Measurements from ENCODE around the gene HDAC4.

The HDAC4 gene

GRCh38 chr2:239212929-239213642 is 187.7 kb downstream of the HDAC4 start:
- ATAC-seq = no peak

DNA sequence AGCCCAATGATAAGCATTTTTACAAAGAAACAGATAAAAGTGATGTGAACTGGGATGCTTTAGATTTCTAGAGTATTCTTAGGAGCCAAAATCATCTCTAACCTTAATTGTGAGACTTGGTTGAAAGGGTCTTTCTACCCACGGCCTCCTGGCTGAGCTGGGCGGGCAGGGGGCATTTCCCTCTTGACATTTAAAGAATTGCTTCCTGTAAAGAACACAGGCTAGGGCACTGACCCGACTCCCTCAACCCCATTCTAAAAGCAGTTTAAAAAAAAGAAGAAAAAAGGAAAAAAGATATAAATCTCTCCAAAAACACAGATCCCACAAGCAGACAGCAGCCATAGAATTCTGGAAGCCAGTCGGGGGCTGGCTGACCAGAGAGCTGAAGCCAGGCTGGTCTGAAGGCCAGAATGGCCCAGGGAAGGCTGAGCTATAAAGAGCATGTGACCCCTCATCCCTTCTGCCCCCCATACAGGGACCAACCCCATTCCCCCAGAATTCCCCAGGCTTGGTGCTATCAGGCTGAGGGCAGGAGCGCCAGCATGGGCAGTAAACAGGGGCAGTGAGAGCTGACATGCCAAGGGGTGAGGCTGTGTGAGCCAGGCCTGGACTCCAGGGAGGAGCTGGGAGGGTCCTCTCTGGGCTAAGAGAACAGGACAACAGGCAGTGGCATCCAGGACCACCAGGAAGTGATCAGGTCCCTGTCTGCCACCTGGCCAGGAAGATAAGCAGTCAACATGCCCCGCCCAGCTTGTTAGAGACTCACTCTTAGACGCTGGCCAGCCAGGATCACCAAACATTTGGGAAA is 188.5 kb downstream of the HDAC4 start:
- no peak for ATAC-seq

DNA sequence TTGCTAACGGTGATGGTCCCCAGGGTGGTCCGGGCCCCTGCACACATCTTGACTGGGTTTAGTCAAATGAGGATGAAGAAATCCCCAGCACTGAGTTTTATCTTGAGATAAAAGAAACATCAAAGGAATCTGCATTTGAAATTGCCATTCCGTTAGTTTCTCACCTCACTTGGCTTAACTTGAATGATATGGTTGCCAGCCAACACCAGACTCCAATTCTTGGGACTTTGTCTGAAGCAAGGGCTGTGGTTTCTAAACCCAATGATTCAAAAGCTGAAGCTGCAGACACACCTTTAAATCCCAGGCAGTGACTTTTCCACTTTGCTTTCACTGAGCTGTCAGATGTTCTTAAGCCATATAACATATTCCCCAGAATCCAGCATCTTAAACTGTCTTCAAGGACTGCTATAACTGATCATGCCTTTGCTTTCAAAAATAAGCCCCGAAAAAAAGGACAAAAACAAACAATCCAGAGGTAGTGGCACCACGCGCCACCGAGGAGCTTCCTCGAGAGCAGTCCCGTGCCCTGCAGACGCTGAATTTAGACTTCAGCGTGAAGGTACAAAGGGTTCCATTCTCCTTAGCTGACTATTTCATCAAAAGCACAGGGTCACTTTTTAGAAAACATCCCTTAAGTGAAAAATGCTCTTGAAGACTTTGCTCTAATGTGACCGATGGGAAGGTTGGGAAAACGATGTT is 189.3 kb downstream of the HDAC4 start:
- no peak for ATAC-seq

- ATAC-seq = no peak
Observed at GRCh38 chr2:239209783-239210182, 191.0 kb downstream of the HDAC4 start.

GRCh38 chr2:239208465-239209180 is 192.2 kb downstream of the HDAC4 start:
- no peak for ATAC-seq

DNA sequence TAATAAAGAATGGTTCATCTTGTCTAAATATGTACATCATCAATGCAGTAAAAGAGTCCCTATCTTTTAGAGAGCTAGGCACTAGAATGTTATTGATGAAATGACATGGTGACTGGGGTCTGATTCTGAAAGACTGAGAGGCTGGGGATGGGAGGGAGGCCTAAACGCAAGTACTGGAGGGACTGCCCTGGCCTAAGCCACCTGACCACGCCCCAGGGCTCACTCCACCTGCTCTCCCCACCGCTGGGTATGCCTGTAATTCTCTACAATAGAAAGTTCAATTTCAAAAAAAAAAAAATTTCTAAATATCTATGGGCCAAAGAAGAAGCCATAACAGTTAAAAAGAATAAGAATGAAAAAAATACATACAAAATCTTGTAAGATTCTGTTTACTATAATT is 194.0 kb downstream of the HDAC4 start:
- ATAC-seq = no peak

DNA sequence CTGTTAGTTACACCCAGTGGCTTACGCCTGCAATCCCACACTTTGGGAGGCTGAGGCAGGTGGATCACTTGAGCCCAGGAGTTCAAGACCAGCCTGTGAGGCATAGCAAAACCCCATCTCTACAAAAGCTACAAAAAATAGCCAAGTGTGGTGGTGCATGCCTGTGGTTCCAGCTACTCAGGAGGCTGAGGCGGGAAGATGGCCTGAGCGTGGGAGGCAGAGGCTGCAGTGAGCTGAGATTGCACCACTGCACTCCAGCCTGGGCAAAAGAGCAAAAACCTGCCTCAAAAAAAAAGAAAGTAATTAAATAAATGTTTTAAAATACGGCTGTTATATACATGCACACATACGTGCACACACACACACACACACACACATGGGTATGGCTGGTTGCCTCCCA is 194.8 kb downstream of the HDAC4 start:
- no peak for ATAC-seq

DNA sequence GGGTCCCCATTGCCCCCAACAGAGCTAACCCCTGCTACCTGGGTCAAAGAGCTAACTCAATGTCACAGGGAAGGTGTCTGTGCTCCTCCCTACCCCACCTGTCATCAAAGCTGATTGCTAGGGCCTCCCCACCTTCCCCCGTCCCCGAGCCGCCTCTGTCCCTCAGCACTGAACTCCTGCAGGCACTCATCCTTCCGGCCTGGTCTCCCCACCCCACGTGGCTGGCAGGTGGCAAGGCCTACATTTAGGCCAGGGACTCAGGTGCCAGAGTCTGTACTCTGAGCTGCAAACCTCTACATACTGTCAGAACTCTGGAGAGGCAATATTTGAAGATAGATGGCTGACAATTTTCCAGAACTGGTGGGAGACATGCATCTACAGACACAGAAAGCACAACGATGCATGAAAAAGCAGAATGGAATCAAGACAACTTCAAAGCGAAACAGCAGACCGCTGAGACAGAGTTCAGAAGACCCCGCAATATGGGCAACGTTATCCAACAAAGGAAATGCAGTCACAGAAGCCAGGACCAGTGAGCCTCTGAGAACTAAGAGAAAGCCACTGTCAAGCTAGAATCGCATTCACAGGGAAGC is 195.8 kb downstream of the HDAC4 start:
- no peak for ATAC-seq

DNA sequence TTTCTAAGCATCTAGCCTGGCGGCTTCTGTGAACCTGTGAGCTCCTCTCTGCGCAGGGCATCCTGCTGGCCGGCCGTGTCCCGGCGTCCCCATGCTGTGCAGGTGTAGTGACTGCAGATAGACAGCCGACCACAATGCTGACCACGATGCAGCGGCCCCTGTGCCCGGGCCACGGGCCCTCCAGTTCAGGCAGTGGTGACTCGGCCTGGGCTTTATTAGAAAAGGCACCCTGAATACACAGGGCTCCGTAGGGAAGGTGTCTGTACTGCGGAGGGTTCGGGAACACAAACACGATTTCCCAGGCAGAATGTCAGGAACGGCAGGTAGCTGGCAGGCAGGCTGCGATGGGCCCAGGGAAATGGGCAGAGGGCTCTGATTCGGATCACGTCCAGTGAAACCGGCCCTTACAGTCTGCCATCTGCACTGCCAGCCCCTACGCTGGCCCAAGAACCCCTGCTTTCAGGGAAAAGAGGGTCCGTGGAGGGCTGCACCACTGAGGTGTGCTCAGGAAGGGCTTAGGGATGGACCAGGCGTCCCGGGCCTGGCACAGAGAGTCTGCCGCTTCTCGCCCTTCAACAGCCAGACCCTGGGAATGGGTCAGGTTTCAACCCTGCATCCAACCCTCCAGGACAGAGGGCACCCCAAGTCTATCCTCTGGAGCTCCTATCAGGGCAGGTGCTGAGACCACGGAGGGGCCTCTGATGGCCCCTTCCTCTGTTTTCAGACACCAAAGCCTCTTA is 196.5 kb downstream of the HDAC4 start:
- no peak for ATAC-seq

DNA sequence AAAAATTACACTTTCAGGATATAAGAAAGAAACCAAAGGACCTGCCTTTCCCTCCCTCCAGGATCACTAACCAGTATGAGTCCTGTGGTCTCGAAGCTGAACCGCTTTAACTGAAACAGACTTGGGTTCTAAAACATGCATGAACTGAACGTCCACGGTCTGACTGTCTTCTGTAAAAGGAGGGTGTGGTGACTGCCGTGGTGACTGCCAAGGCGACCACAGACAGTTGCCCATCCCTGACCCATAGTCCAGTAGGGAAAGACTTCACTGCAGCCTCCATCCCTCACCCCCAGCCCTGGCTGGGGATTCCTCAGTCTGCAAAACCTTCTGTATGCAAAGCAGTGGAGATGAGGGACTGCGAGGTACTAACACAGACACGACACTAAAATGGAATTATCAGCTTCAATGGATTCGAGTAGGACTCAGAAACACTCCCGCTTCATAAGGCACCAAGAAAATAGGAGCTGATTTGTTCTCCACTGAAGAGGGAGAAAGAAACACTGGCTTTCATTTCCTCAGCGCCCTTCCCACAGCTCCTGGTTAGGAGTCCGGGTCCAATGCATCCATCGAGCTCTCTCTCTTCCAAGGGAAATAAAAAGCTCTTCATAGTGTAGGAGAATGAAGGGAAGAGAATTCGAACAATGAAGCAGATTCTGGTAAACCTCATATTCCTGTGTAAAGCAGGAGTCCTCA is 197.2 kb downstream of the HDAC4 start:
- no peak for ATAC-seq

GRCh38 chr2:239202836-239203235 is 198.0 kb downstream of the HDAC4 start:
- ATAC-seq = no peak

DNA sequence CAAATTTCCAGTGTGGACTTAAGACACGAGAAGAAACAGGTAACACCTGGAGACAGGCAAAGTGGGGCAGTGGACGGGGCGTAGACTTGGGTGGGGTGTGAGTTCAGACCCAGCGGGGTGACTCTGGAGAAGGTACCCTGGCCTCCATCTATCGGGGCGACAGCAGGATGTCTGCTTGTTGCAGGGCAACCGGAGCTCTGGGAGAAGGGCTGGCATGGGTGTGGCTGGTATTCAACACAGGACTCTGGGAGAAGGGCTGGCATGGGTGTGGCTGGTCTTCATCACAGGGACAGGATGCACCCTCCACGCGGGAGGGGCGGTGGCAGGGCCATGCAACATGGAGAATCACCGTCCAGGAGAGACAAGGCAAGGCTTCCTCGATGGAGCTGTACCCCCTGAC is 198.5 kb downstream of the HDAC4 start:
- no peak for ATAC-seq

DNA sequence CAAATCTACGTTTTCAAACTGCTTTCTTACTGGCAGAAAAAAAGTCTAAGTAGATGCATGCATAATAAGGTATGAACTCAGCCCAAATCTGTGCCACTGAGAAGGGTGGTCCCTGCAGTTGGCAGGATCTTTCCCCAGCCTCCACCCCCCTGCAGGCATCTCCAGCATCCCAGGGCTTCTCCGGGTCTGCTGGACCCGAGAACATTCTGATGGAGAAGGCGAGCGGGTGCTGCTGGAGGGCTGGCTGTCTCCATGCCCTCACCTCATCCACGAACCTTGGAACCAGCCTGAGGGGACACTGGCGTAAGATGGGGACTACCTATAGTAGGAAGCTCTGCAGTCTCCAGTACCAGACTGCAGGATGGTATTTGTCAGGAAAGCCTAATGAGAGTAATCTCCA is 198.9 kb downstream of the HDAC4 start:
- no peak for ATAC-seq

GRCh38 chr2:239201531-239201876 is 199.3 kb downstream of the HDAC4 start:
- ATAC-seq = no peak

GRCh38 chr2:239200646-239201530 is 199.9 kb downstream of the HDAC4 start:
- no peak for ATAC-seq

- ATAC-seq = no peak
Observed at GRCh38 chr2:239199041-239199768, 201.6 kb downstream of the HDAC4 start.

- no peak for ATAC-seq
Observed at GRCh38 chr2:239198221-239198620, 202.6 kb downstream of the HDAC4 start.

GRCh38 chr2:239197146-239197545 is 203.7 kb downstream of the HDAC4 start:
- no peak for ATAC-seq

GRCh38 chr2:239196474-239197021 is 204.3 kb downstream of the HDAC4 start:
- no peak for ATAC-seq

All from activated CD4-positive, CD25-positive, alpha-beta regulatory T cell treated with anti-CD3 and anti-CD28 coated beads, Interleukin-2, amount 50 U/mL, for 24 hours (primary cell).